H1 (cell line): ENCODE results near the gene MEX3D. TPM values are rescaled to one million over a fixed set of nuclear protein-coding genes. Genes with fewer than 3 reads are reported as not detected.

Experiments
- ATF3 ChIP-seq: IDR thresholded peaks from 2 replicates; pipeline ENCODE4 v1.6.1; 2011; ENCODE audit warnings: low read depth, mild to moderate bottlenecking, low read length; ENCODE audit not compliant: insufficient read depth
- E2F6 ChIP-seq: IDR thresholded peaks from 2 replicates; pipeline ENCODE4 v1.6.1; 2012; ENCODE audit warnings: inconsistent platforms
- USF2 ChIP-seq: IDR thresholded peaks from 2 replicates; pipeline ENCODE4 v1.6.1; 2011; ENCODE audit warnings: low read length, improper control_type of control experiment
- polyA plus RNA-seq, 7 experiments: library from polyadenylated mRNA; depleted of rRNA in 3 of 7; stranded (reverse) in 5 of 7; unstranded in 2 of 7; fragments of >200 nt in 5 of 7; fragments of 200-250 nt in 2 of 7; gene quantifications; 1 replicate in 5 of 7; 2 replicates in 1 of 7; 4 replicates in 1 of 7; pipeline versions ENCODE4 v1.2.1 to v1.2.3, GENCODE V29; 2011 to 2013; ENCODE audit warnings: missing spikeins in 2 of 7, mixed read lengths in 2 of 7
- total RNA-seq: library from RNA; stranded (reverse); fragmentation: NEBNext Ultra II Directional; extraction: Animal tissue kit (Norgen Biotek cat#: 25700); gene quantifications from 2 replicates; pipeline ENCODE4 v1.2.1, GENCODE V29; 2021

The MEX3D gene
- total and polyA plus RNA-seq, 2 of the 8 experiments (the other 6 are each of a cell fraction or from before 2014, with no cell fraction given): 20.8 to 78.8 TPM

GRCh38 chr19:1606138-1606651 is 38.1 kb upstream of the MEX3D start (continued):
- TF ChIP-seq USF2: no peak
- no peak for TF ChIP-seq E2F6
- no peak for TF ChIP-seq ATF3
